Choroid plexus epithelial cell (primary cell): Measurements from ENCODE around the gene RPUSD3.

Experiments
- DNase-seq: peaks from one replicate; pipeline ENCODE4 v3.0.0-alpha.2; 2010; ENCODE audit warnings: low read depth
- H3K4me3 ChIP-seq: 2 replicates; pipeline ENCODE4 v1.5.1; 2011; ENCODE audit warnings: low read depth, mild to moderate bottlenecking, control low read depth, low read length, moderate library complexity
- CTCF ChIP-seq: conservative IDR thresholded peaks from 2 replicates; pipeline ENCODE4 v1.5.1; 2011; ENCODE audit warnings: low read depth, mild to moderate bottlenecking, control low read depth, inconsistent platforms, low read length, moderate library complexity

RPUSD3 gene

GRCh38 chr3:9828801-9829755, 14.7 kb downstream of the RPUSD3 start:
- no peak for TF ChIP-seq CTCF
- no peak for DNase-seq
- H3K4me3 ChIP-seq = no peak overlapping the region

- peak; percentile 49 for TF ChIP-seq CTCF
- no peak overlapping the region for H3K4me3 ChIP-seq
- DNase-seq = peak; percentile 37
Measured at GRCh38 chr3:9826815-9827573, 16.8 kb downstream of the RPUSD3 start.

- TF ChIP-seq CTCF = no peak
- no peak for DNase-seq
- no peak overlapping the region for H3K4me3 ChIP-seq
Measured at GRCh38 chr3:9825451-9826040, 18.3 kb downstream of the RPUSD3 start.

- TF ChIP-seq CTCF = peak; percentile 68
- H3K4me3 ChIP-seq = no peak overlapping the region
- peak; percentile 71 for DNase-seq
Measured at GRCh38 chr3:9820946-9821345, 22.9 kb downstream of the RPUSD3 start.

GRCh38 chr3:9820543-9820942, 23.3 kb downstream of the RPUSD3 start:
- no peak for TF ChIP-seq CTCF
- no peak for DNase-seq
- no peak overlapping the region for H3K4me3 ChIP-seq

- no peak for DNase-seq
- no peak for TF ChIP-seq CTCF
- H3K4me3 ChIP-seq = no peak overlapping the region
Measured at GRCh38 chr3:9818666-9819335, 25.0 kb downstream of the RPUSD3 start.
